ENCODE data around the gene LRRC7.
"Not testable (repeated sequence)": the region's sequence is repeated elsewhere in the genome, so short reads cannot be mapped to it uniquely, and the experiment has no call there.

The LRRC7 gene

GRCh38 chr1:69987881-69988280, 420.2 kb downstream of the LRRC7 start:
- DNase-seq, result no peak

GRCh38 chr1:69991644-69992043, 423.9 kb downstream of the LRRC7 start:
- DNase-seq, result no peak

GRCh38 chr1:69992594-69992993, 424.9 kb downstream of the LRRC7 start:
- DNase-seq, result no peak

- no peak for DNase-seq
These were observed 426.1 kb downstream of the LRRC7 start for GRCh38 chr1:69993810-69994209.

- no peak for DNase-seq
These were observed 426.5 kb downstream of the LRRC7 start for GRCh38 chr1:69994241-69994640.

- DNase-seq, result no peak
These were observed 431.1 kb downstream of the LRRC7 start for GRCh38 chr1:69998847-69999246.

- DNase-seq, result no peak
These were observed 435.6 kb downstream of the LRRC7 start for GRCh38 chr1:70003211-70003908.

GRCh38 chr1:70005386-70006034, 437.8 kb downstream of the LRRC7 start:
- no peak for DNase-seq

GRCh38 chr1:70008660-70009059, 440.9 kb downstream of the LRRC7 start:
- no peak for DNase-seq

GRCh38 chr1:70017770-70018169, 450.0 kb downstream of the LRRC7 start:
- no peak for DNase-seq

GRCh38 chr1:70024272-70024671, 456.6 kb downstream of the LRRC7 start:
- no peak for DNase-seq

- DNase-seq, result no peak
These were observed 457.3 kb downstream of the LRRC7 start for GRCh38 chr1:70025052-70025451.

GRCh38 chr1:70025846-70026245, 458.1 kb downstream of the LRRC7 start:
- DNase-seq, result no peak

- no peak for DNase-seq
These were observed 465.6 kb downstream of the LRRC7 start for GRCh38 chr1:70033266-70033873.

- no peak for DNase-seq
These were observed 466.2 kb downstream of the LRRC7 start for GRCh38 chr1:70033936-70034335.

- peak; percentile 42 for DNase-seq
These were observed 466.7 kb downstream of the LRRC7 start for GRCh38 chr1:70034403-70034802.

- DNase-seq, result no peak
These were observed 470.3 kb downstream of the LRRC7 start for GRCh38 chr1:70038025-70038424.

- DNase-seq, result no peak
These were observed 471.8 kb downstream of the LRRC7 start for GRCh38 chr1:70039485-70039884.

GRCh38 chr1:70041317-70042045, 473.8 kb downstream of the LRRC7 start:
- DNase-seq, result no peak

- DNase-seq, result no peak
These were observed 474.5 kb downstream of the LRRC7 start for GRCh38 chr1:70042090-70042731.

GRCh38 chr1:70043804-70044203, 476.1 kb downstream of the LRRC7 start:
- DNase-seq, result no peak

- no peak for DNase-seq
These were observed 477.1 kb downstream of the LRRC7 start for GRCh38 chr1:70044832-70045231.

GRCh38 chr1:70045581-70045980, 477.9 kb downstream of the LRRC7 start:
- not testable (repeated sequence) for DNase-seq
